ENCODE results near the gene MRAP. TPM values are rescaled to one million over a fixed set of nuclear protein-coding genes. Genes with fewer than 3 reads are reported as not detected.

MRAP gene
- total and polyA plus RNA-seq, 2 experiments from 2014 or later: not detected

DNA sequence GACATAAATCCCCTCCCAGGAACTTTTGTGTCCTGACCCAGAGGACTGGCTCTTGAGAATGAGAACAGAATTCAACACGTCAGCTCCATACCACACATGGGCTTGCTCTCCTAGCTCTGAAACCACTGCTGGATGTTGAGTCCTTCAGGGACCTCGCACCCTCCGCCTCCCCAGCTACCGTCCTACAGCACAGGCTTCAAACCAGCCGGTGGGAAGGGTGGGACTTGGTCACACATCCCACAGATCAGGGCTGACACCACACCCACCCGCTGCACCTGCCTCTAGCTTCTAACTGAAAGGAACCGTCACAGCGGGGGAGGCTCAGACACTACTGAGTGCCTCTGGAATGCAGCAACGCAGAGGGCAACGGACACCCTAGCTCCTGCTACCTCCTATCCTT is 24.0 kb downstream of the MRAP start:
- no peaks in the 10 kb centered on the region for H3K9me3 ChIP-seq (ENCODE audit: low read depth)
- H3K36me3 ChIP-seq: peaks cover 50% of the 10 kb centered on the region
- TF ChIP-seq, protein P1, sequence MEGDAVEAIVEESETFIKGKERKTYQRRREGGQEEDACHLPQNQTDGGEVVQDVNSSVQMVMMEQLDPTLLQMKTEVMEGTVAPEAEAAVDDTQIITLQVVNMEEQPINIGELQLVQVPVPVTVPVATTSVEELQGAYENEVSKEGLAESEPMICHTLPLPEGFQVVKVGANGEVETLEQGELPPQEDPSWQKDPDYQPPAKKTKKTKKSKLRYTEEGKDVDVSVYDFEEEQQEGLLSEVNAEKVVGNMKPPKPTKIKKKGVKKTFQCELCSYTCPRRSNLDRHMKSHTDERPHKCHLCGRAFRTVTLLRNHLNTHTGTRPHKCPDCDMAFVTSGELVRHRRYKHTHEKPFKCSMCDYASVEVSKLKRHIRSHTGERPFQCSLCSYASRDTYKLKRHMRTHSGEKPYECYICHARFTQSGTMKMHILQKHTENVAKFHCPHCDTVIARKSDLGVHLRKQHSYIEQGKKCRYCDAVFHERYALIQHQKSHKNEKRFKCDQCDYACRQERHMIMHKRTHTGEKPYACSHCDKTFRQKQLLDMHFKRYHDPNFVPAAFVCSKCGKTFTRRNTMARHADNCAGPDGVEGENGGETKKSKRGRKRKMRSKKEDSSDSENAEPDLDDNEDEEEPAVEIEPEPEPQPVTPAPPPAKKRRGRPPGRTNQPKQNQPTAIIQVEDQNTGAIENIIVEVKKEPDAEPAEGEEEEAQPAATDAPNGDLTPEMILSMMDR (IDR thresholded peaks at IDR 0.05; ENCODE audit: low read depth, low read length): no peak
- no peak for DNase-seq (ENCODE audit: low read depth in 1 of 2, low spot score in 1 of 2)
- no peak overlapping the region for H3K4me3 ChIP-seq
- H3K4me1 ChIP-seq (ENCODE audit: low read depth): no peaks in the 10 kb centered on the region
- H3K27ac ChIP-seq: no peak overlapping the region
- no peaks in the 10 kb centered on the region for H3K27me3 ChIP-seq

DNA sequence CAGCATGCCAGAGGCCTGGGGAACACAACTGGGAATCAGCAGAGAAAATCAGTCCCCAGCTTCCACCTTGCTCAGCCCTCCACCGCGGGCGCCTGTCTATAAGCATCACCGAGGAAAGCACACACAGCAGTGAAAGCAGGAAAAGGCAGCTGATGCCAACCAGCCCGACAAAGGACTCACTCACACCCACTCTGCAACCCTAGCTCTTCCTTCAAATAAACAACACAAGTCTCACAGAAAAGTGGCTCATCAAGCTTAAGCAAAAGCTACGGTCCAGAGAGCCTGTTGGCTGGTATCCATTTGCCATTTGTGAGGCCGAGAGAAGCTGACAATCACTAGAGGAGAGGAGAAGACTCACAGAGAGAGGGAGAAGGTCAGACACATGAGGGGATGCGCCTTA is 27.1 kb downstream of the MRAP start:
- Histone ChIP-seq H3K27me3 (no peaks in the 10 kb centered on the region), H3K4me3 (no peak overlapping the region)
- DNase-seq (ENCODE audit: low read depth in 1 of 2, low spot score in 1 of 2): no peak

DNA sequence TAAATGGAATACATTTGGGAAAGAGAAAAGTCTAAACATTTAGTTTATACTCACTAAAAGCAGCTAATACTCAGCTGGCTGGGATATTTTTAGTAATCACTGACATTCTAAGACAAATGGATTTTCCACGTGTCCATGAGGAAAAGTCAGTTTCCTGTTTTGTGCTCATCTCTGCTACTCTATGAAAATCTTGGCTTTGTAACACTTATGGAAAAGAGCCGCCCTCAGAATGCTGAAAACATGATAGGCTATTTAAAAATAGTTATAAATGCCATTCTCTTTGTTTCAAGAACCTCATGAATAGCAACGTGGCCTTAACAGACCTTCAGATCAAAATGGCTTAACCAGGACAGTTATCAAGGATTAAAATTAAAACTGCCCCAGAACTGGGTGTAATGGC is 29.9 kb downstream of the MRAP start:
- Histone ChIP-seq H3K4me1 (ENCODE audit: low read depth) (no peaks in the 10 kb centered on the region), H3K27me3 (no peaks in the 10 kb centered on the region), H3K4me3 (no peak overlapping the region), H3K36me3 (peaks cover 22% of the 10 kb centered on the region), H3K9me3 (ENCODE audit: low read depth) (no peaks in the 10 kb centered on the region), H3K27ac (peak overlapping the region; percentile 19)
- TF ChIP-seq, protein P1 (IDR thresholded peaks at IDR 0.05; ENCODE audit: low read depth, low read length): no peak
- peak in 1 of 2 donors; percentile 42 for DNase-seq (ENCODE audit: low read depth in 1 of 2, low spot score in 1 of 2)

More for the DNA sequence above, 27.1 kb downstream of the MRAP start:
- Histone ChIP-seq H3K27ac (no peak overlapping the region), H3K36me3 (peaks cover 30% of the 10 kb centered on the region), H3K9me3 (ENCODE audit: low read depth) (no peaks in the 10 kb centered on the region), H3K4me1 (ENCODE audit: low read depth) (no peaks in the 10 kb centered on the region)
- TF ChIP-seq, protein P1 (IDR thresholded peaks at IDR 0.05; ENCODE audit: low read depth, low read length): no peak

DNA sequence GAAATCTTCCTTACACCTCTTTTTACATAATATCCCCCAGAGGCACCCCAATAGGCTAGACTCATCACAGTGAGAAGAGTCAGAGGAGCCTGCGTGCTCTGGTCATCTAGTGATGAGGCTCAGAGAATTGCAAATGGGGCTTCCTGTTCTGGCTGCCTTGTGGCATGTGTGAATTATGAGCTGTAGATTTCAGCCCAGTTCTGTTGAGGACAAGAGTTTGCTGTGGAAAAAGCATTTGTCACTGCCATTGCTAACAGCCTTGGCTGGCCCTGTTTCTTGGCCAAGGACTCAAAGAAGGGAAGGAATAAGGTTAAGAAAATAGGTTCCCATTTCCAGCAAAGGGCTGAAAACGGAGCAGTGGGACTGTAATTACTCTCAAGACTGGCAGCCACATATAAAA is 30.7 kb downstream of the MRAP start:
- Histone ChIP-seq H3K27me3 (no peaks in the 10 kb centered on the region), H3K27ac (peak overlapping the region; percentile 7), H3K4me1 (ENCODE audit: low read depth) (no peaks in the 10 kb centered on the region), H3K36me3 (peaks cover 20% of the 10 kb centered on the region), H3K9me3 (ENCODE audit: low read depth) (no peaks in the 10 kb centered on the region), H3K4me3 (no peak overlapping the region)
- peak in 1 of 2 donors; percentile 18 for DNase-seq (ENCODE audit: low read depth in 1 of 2, low spot score in 1 of 2)
- TF ChIP-seq, protein P1 (IDR thresholded peaks at IDR 0.05; ENCODE audit: low read depth, low read length): no peak

DNA sequence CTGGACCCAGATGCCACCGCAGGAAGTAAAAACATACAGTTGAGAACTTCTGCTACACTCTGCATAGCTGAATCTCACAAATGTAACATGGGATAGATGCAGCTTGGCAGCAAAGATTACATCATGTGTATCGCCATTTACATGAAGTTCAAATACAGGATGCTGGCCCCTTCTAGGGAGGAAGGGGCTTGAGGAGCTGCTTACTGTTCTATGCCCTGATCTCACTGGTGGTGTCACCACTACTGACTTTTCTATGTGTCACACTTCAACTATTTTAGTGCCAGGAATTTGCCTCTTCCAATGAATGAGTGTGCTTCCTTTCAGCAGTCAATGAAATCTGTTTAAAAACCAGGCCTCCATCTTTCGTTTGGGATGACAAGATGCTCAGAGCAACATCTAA is 31.1 kb downstream of the MRAP start:
- Histone ChIP-seq H3K4me3 (no peak overlapping the region), H3K4me1 (ENCODE audit: low read depth) (no peaks in the 10 kb centered on the region), H3K9me3 (ENCODE audit: low read depth) (no peaks in the 10 kb centered on the region), H3K27ac (peak overlapping the region; percentile 7), H3K36me3 (peaks cover 15% of the 10 kb centered on the region), H3K27me3 (no peaks in the 10 kb centered on the region)
- TF ChIP-seq, protein P1 (IDR thresholded peaks at IDR 0.05; ENCODE audit: low read depth, low read length): no peak
- DNase-seq (ENCODE audit: low read depth in 1 of 2, low spot score in 1 of 2): peak in 1 of 2 donors; percentile 11

Measured in cardiac muscle cell (in vitro differentiated cells and primary cell).